GM23248 (cell line): ENCODE results near the gene ARHGAP24. TPM values are rescaled to one million over a fixed set of nuclear protein-coding genes. Genes with fewer than 3 reads are reported as not detected.

Source experiments
- DNase-seq: peaks from one replicate; pipeline ENCODE4 v3.0.0-alpha.2; 2015
- H2AFZ ChIP-seq: fragments of 200-600 bp; sonication (generic); 2 replicates; pipeline ENCODE4 v1.6.1; 2016; ENCODE audit warnings: antibody characterized with exemption
- H3F3A ChIP-seq: fragments of 200-600 bp; sonication (generic); 2 replicates; pipeline ENCODE4 v1.6.1; 2016; ENCODE audit warnings: mild to moderate bottlenecking, antibody characterized with exemption, mixed run types; ENCODE audit not compliant: insufficient read depth
- H3K27ac ChIP-seq: fragments of 200-600 bp; sonication (generic); 2 replicates; pipeline ENCODE4 v1.5.1; 2016; ENCODE audit warnings: mild to moderate bottlenecking
- H3K27me3 ChIP-seq: fragments of 200-600 bp; sonication (generic); replicated peaks from 2 replicates; pipeline ENCODE4 v1.6.1; 2016; ENCODE audit warnings: mild to moderate bottlenecking; ENCODE audit not compliant: insufficient read depth
- H3K36me3 ChIP-seq: fragments of 200-600 bp; sonication (generic); 2 replicates; pipeline ENCODE4 v1.6.1; 2016; ENCODE audit warnings: low read depth, mild to moderate bottlenecking
- H3K4me1 ChIP-seq: fragments of 200-600 bp; sonication (generic); 2 replicates; pipeline ENCODE4 v1.6.1; 2016; ENCODE audit warnings: mild to moderate bottlenecking; ENCODE audit not compliant: insufficient read depth
- H3K4me2 ChIP-seq: fragments of 200-600 bp; sonication (generic); one replicate; pipeline ENCODE4 v1.6.1; 2016; ENCODE audit warnings: mild to moderate bottlenecking; ENCODE audit not compliant: unreplicated experiment
- H3K4me3 ChIP-seq: fragments of 200-600 bp; sonication (generic); 2 replicates; pipeline ENCODE4 v1.5.1; 2016; ENCODE audit warnings: mild to moderate bottlenecking
- H3K79me2 ChIP-seq: fragments of 200-600 bp; sonication (generic); 2 replicates; pipeline ENCODE4 v1.6.1; 2016; ENCODE audit warnings: mild to moderate bottlenecking; ENCODE audit not compliant: insufficient read depth
- H3K9ac ChIP-seq: fragments of 200-600 bp; sonication (generic); 2 replicates; pipeline ENCODE4 v1.6.1; 2016; ENCODE audit warnings: mild to moderate bottlenecking
- H3K9me2 ChIP-seq: fragments of 200-600 bp; sonication (generic); 2 replicates; pipeline ENCODE4 v1.6.1; 2016; ENCODE audit warnings: mixed run types, mild to moderate bottlenecking, moderate library complexity; ENCODE audit not compliant: insufficient read depth
- H3K9me3 ChIP-seq: fragments of 200-600 bp; sonication (generic); one replicate; pipeline ENCODE4 v1.6.1; 2017; ENCODE audit warnings: low read depth
- H4K20me1 ChIP-seq: fragments of 200-600 bp; sonication (generic); 2 replicates; pipeline ENCODE4 v1.6.0; 2016; ENCODE audit not compliant: insufficient read depth
- EZH2 ChIP-seq: fragments of 200-600 bp; sonication (generic); IDR thresholded peaks from 2 replicates; pipeline ENCODE4 v1.6.1; 2018; ENCODE audit warnings: antibody characterized with exemption, mild to moderate bottlenecking; ENCODE audit not compliant: insufficient read depth, poor library complexity, severe bottlenecking
- EZH2phosphoT487 ChIP-seq: fragments of 200-600 bp; sonication (generic); IDR thresholded peaks from 2 replicates; pipeline ENCODE4 v1.6.1; 2018; ENCODE audit warnings: antibody characterized with exemption, moderate library complexity, mild to moderate bottlenecking, low read depth; ENCODE audit not compliant: insufficient read depth
- WGBS, 2 experiments: methylation state at CpG; one replicate each; pipeline ENCODE4 v1.1.6; 2015 to 2017; ENCODE audit warnings: low lambda C conversion rate in 2 of 2, low coverage in 1 of 2; ENCODE audit errors: missing lambda C conversion rate in 2 of 2; 5-methylcytosine and 5-hydroxymethylcytosine counted together
- in situ Hi-C: fragments of 300-500 bp; cut with MboI; formaldehyde crosslinking; loops from 2 replicates; pipeline ENCODE4 v1.15.0; 2020
- polyA plus RNA-seq: library from polyadenylated mRNA; unstranded; fragments of >200 nt; fragmentation: Nextera tagmentation; extraction: Ambion mirVana; gene quantifications from 2 replicates; pipeline ENCODE4 v1.2.1, GENCODE V29; 2016
- total RNA-seq: library from RNA; depleted of rRNA; stranded (reverse); fragments of >200 nt; shearing (Covaris generic); gene quantifications from 2 replicates; pipeline ENCODE4 v1.2.3, GENCODE V29; 2014

ARHGAP24 gene
- total and polyA plus RNA-seq, 2 experiments from 2014 or later: 24.1 to 31.6 TPM

DNA sequence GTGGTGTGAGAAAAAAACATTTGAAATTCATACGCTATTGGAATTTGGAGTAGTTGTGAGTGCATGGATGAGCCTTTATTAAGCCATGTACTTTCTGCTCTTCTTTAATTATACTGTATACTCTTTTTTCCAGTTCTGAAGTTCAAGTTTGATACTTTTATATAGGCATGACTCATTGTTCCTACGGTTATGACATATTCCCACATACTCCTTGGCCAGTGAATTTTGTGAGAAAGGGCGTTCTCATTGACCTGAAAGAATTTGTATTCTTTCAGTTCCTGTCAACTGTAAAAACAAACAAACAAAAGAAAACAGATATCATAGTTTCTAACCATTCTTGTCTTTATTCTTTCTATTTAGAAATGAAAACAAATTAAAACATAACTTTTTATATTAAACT is 477.6 kb downstream of the ARHGAP24 start:
- Histone ChIP-seq H3K4me1 (peaks cover 22% of the 10 kb centered on the region), H3K36me3 (no peaks in the 10 kb centered on the region), H3K9me3 (no peaks in the 10 kb centered on the region), H4K20me1 (no peaks in the 10 kb centered on the region), H2AFZ (no peak overlapping the region), H3K27ac (peak overlapping the region; percentile 57), H3K9ac (0 out of 2 replicates have a peak overlapping the region, but pooled peaks have one; percentile 9), H3K79me2 (peaks cover 76% of the 10 kb centered on the region), H3K4me3 (no peak overlapping the region), H3K4me2 (peak overlapping the region; percentile 13), H3K27me3 (no peaks in the 10 kb centered on the region), H3K9me2 (no peaks in the 10 kb centered on the region), H3F3A (no peaks in the 10 kb centered on the region; the same call in 1 of the 2 replicates)
- 75 to 78% methylated on average over 3 of the region's 3 CpGs for WGBS, 2 experiments
- DNase-seq: peak; percentile 72
- in situ Hi-C loops: loop anchor here (25.0 kb wide), 1 partner anchor 815 kb away; no protein-coding TSS in a partner anchor
- TF ChIP-seq EZH2phosphoT487 (no peak), EZH2 (no peak)

DNA sequence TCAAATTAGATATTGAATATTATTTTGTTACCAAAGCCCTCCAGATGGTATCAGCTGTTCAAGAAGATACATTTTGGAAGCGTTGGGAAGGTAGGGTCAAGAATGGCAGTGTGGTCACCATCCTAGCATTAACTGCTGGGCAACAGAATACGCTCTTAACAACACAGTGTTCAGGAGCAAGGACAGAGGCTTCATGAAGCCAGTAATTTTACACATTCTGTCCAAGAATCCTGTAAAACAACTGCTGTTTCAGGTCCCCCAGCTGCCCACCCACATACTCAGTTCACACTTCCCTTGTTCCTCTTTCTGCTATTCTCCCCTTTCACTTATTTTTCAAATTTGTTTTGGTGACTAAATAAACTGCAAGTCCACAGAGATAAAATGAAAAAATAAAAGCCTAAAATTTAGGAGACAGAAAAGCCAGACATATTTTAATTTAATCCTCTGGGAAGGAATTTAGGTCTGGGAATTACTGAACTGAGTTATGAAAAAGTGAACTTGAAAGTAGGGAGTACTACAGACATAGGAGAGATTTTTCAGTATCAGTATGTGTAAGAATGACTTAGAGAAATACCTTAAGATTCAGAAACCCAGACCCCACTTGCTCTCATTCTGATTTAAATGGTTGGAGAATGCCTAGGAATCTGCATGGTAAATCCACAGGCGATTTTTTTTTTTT is 478.2 kb downstream of the ARHGAP24 start:
- Histone ChIP-seq H3K9me3 (no peaks in the 10 kb centered on the region), H3K4me1 (peaks cover 22% of the 10 kb centered on the region), H3K36me3 (no peaks in the 10 kb centered on the region), H3K4me2 (peak overlapping the region; percentile 13), H3K79me2 (peaks cover 76% of the 10 kb centered on the region), H3K4me3 (no peak overlapping the region), H3K9me2 (no peaks in the 10 kb centered on the region), H3F3A (no peaks in the 10 kb centered on the region; the same call in 1 of the 2 replicates), H3K27me3 (no peaks in the 10 kb centered on the region), H3K27ac (peak overlapping the region; percentile 57), H2AFZ (no peak overlapping the region), H3K9ac (peak overlapping the region; percentile 9), H4K20me1 (no peaks in the 10 kb centered on the region)
- TF ChIP-seq EZH2 (no peak), EZH2phosphoT487 (no peak)
- in situ Hi-C loops: loop anchor here (25.0 kb wide), 1 partner anchor 816 kb away; no protein-coding TSS in a partner anchor
- 76 to 83% methylated on average over 3 of the region's 3 CpGs for WGBS, 2 experiments
- DNase-seq: no peak

DNA sequence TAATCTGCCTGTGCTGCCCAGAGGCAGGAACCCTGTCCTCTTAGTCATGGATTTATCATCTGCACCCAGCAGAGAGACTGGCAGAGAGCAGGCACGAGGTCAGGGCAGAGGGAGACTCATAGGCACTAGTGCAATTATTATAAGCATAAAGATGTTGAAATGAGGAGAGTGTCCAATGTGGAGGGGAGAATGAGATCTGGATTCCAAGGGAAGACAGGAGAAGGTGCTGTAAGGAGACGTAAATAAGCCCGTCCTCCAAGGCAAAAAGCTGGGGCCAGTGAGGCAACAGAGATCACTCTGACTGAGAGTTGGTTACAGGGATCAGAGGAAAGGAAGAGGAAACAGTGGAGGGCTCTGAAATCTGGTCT is 478.7 kb downstream of the ARHGAP24 start:
- Histone ChIP-seq H3K4me2 (peak overlapping the region; percentile 13), H3K79me2 (peaks cover 76% of the 10 kb centered on the region), H3K9me2 (no peaks in the 10 kb centered on the region), H3K27ac (peak overlapping the region; percentile 57), H3K4me3 (no peak overlapping the region), H3K27me3 (no peaks in the 10 kb centered on the region), H3K9me3 (no peaks in the 10 kb centered on the region), H3K36me3 (no peaks in the 10 kb centered on the region), H3F3A (no peaks in the 10 kb centered on the region; the same call in 1 of the 2 replicates), H3K9ac (no peak overlapping the region; the same call in 1 of the 2 replicates), H2AFZ (no peak overlapping the region), H3K4me1 (peaks cover 22% of the 10 kb centered on the region), H4K20me1 (no peaks in the 10 kb centered on the region)
- 36 to 40% methylated on average over 3 of the region's 3 CpGs for WGBS, 2 experiments
- in situ Hi-C loops: loop anchor here (25.0 kb wide), 1 partner anchor 816 kb away; no protein-coding TSS in a partner anchor
- TF ChIP-seq EZH2: no peak
- TF ChIP-seq EZH2phosphoT487: no peak
- peak; percentile 88 for DNase-seq

DNA sequence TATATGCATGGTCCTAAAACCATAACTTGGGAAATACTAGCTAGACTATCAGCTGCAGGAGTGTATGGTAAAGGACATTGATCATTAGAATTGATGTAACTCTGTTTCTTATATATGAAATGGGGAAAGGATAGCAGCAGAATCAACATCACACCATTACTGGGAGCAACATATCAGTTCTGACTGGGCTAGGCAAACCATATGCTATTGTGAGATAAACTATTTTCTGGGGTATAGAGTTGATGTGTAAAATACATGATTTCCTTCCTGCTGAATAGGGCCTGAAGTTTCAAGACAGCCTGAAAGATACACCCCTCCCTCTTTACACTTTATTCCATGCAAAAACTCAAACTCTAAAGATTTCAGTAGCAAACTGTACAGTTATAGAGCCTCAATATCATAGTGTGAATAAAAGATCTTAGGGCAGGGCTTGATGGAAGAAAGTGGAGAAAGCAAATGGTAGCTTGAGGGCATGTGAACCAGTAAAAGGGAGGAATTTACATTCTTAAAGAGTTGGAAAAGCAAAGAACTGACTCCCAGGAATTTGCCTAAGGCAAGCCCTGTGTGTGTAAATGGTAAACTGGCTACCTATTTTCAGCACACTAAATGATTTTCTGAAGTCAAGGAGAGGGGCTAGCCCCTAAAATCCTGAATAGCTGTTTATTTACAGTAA is 480.8 kb downstream of the ARHGAP24 start:
- no peaks in the 10 kb centered on the region; the same call in 1 of the 2 replicates for H3F3A ChIP-seq
- no peaks in the 10 kb centered on the region for H3K36me3 ChIP-seq
- no peaks in the 10 kb centered on the region for H3K9me2 ChIP-seq
- H3K27ac ChIP-seq: no peak overlapping the region
- no peaks in the 10 kb centered on the region for H4K20me1 ChIP-seq
- in situ Hi-C loops: loop anchor here (25.0 kb wide), 1 partner anchor 818 kb away; no protein-coding TSS in a partner anchor
- no peak for TF ChIP-seq EZH2phosphoT487
- no peak for TF ChIP-seq EZH2
- H3K4me3 ChIP-seq: no peak overlapping the region
- H3K27me3 ChIP-seq: no peaks in the 10 kb centered on the region
- H3K9me3 ChIP-seq: no peaks in the 10 kb centered on the region
- peaks cover 74% of the 10 kb centered on the region for H3K79me2 ChIP-seq
- H2AFZ ChIP-seq: no peak overlapping the region
- H3K9ac ChIP-seq: no peak overlapping the region
- H3K4me1 ChIP-seq: peaks cover 22% of the 10 kb centered on the region
- no peak for DNase-seq
- no peak overlapping the region for H3K4me2 ChIP-seq
